Keratinocyte (primary cell): ENCODE data around the gene PMF1.

Experiments
- CTCF ChIP-seq, 3 experiments: IDR thresholded peaks in 1 of 3; conservative IDR thresholded peaks in 1 of 3; optimal IDR thresholded peaks in 1 of 3; 2 replicates in 2 of 3; 3 replicates in 1 of 3; pipeline versions ENCODE3 to v1.5.1; 2011; ENCODE audit warnings: low read length in 3 of 3, mild to moderate bottlenecking in 3 of 3, moderate library complexity in 2 of 3, control low read depth in 1 of 3, inconsistent platforms in 1 of 3; ENCODE audit not compliant: insufficient read depth in 2 of 3; ENCODE audit errors: extremely low read depth in 1 of 3
- EZH2 ChIP-seq: IDR thresholded peaks from one replicate; pipeline ENCODE4 v1.6.1; 2012; ENCODE audit warnings: inconsistent platforms, mild to moderate bottlenecking, low read length, moderate library complexity

GRCh38 chr1:156241926-156242325, 29.1 kb downstream of the PMF1 start, which contains the start of gene BGLAP:
- TF ChIP-seq EZH2 (no peak), CTCF (optimal IDR thresholded peaks at IDR 0.05 in 1 of 3, IDR thresholded peaks at IDR 0.05 in 1 of 3, conservative IDR thresholded peaks at IDR 0.05 in 1 of 3; ENCODE audit: extremely low read depth in 1 of 3, insufficient read depth in 2 of 3, low read length in 3 of 3) (no peak)
